DND-41 (cell line): Measurements from ENCODE around the gene MAPK1.

Experiments
- EZH2 ChIP-seq: IDR thresholded peaks from 3 replicates; pipeline ENCODE4 v1.6.1; 2012; ENCODE audit warnings: borderline replicate concordance, low read depth, mild to moderate bottlenecking, moderate library complexity, low read length, inconsistent platforms; ENCODE audit not compliant: severe bottlenecking
- TF ChIP-seq, protein P1 (sequence below): IDR thresholded peaks from 2 replicates; pipeline ENCODE4 v1.5.1; 2012; ENCODE audit warnings: borderline replicate concordance, low read length, moderate library complexity, mild to moderate bottlenecking; ENCODE audit not compliant: poor library complexity, severe bottlenecking; ENCODE audit errors: extremely low read depth

DNA sequence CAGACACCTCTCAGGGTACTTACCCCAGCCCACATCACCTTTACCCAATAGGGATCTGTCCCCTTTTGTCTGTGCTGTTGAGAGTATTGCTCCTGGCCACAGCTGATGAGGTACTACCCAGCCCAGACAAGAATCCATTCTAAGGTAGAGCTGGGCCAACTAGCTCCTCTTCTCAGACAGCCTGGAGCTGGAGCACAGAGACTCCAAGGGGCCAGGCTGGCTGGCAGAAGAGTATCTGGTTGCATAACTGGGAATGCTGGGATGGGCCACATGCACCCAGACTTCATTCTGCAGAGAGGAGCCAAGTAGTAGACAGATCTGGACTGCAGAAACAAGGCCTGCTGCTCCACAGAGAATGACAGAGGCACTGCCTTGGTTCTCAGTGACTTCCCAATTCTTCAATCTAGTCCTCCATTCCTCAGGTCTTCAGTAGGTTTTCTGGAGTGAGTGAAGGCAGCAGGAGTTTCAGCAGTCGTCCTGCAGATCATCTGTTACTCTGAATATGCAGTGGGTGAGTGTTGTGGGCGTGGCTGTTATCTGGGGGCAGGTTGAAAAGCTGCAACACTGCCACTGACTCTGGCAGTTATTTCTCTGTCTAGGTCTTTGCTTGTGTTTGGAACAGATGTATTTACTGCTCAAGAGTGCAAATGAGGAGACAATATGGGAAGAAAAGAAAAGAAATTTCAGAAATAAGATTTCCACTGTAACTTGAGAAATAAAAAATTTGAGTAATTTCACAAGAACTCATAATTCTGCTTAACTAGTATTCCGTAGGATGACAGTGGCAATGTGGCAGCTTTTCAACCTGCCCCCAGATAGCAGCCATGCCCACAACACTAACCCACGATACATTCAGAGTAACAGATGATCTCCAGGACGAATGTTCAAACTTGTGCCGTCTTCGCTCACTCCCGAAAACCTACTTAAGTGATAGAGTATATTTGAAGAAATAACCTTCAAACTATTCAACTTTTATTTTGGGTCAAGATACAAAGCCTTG is 34.9 kb downstream of the MAPK1 start:
- TF ChIP-seq EZH2, result no peak
- TF ChIP-seq, protein P1, sequence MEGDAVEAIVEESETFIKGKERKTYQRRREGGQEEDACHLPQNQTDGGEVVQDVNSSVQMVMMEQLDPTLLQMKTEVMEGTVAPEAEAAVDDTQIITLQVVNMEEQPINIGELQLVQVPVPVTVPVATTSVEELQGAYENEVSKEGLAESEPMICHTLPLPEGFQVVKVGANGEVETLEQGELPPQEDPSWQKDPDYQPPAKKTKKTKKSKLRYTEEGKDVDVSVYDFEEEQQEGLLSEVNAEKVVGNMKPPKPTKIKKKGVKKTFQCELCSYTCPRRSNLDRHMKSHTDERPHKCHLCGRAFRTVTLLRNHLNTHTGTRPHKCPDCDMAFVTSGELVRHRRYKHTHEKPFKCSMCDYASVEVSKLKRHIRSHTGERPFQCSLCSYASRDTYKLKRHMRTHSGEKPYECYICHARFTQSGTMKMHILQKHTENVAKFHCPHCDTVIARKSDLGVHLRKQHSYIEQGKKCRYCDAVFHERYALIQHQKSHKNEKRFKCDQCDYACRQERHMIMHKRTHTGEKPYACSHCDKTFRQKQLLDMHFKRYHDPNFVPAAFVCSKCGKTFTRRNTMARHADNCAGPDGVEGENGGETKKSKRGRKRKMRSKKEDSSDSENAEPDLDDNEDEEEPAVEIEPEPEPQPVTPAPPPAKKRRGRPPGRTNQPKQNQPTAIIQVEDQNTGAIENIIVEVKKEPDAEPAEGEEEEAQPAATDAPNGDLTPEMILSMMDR, result no peak
